Inflammatory macrophage treated with lipopolysaccharide for 1 hour (primary cell): ENCODE results near the gene PHF19.
A peak's percentile ranks its signal among the peaks of the same experiment; 100 is the strongest.

Experiments used
- DNase-seq, 2 donors: peaks; one replicate each; pipeline ENCODE4 v3.0.0-alpha.2; 2020 to 2022

PHF19 gene

GRCh38 chr9:120876842-120877240 lies at the start of gene PHF19:
PHF19 (minus strand) TSS chr9:120877188; CDS start chr9:120874741, 2,447 bp downstream.
- DNase-seq: no peak

GRCh38 chr9:120926397-120926928 lies 49.5 kb upstream of the PHF19 start, which contains the start of gene TRAF1:
TRAF1 (minus strand) TSS chr9:120926796; CDS start chr9:120926075, 721 bp downstream.
- DNase-seq: peak; percentile 82 to 95

GRCh38 chr9:120925535-120926396 lies 48.8 kb upstream of the PHF19 start:
- DNase-seq: peak; percentile 97 to 100

GRCh38 chr9:120924698-120925534 lies 47.9 kb upstream of the PHF19 start:
- peak in 1 of 2 donors; percentile 30 for DNase-seq

GRCh38 chr9:120923620-120924328 lies 46.8 kb upstream of the PHF19 start:
- no peak for DNase-seq

- no peak for DNase-seq
These were observed 45.6 kb upstream of the PHF19 start for GRCh38 chr9:120922404-120923195.

GRCh38 chr9:120921661-120922181 lies 44.7 kb upstream of the PHF19 start:
- peak; percentile 47 to 60 for DNase-seq

- DNase-seq: peak; percentile 85 to 95
These were observed 43.8 kb upstream of the PHF19 start for GRCh38 chr9:120920806-120921178.

GRCh38 chr9:120919843-120920805 lies 43.1 kb upstream of the PHF19 start:
- DNase-seq: peak in 1 of 2 donors; percentile 40

- peak; percentile 48 to 77 for DNase-seq
These were observed 42.2 kb upstream of the PHF19 start for GRCh38 chr9:120918931-120919842.

GRCh38 chr9:120917929-120918762 lies 41.2 kb upstream of the PHF19 start:
- DNase-seq: peak in 1 of 2 donors; percentile 60

GRCh38 chr9:120916991-120917880 lies 40.2 kb upstream of the PHF19 start:
- DNase-seq: no peak

GRCh38 chr9:120916588-120916987 lies 39.6 kb upstream of the PHF19 start:
- no peak for DNase-seq

- DNase-seq: no peak
These were observed 39.0 kb upstream of the PHF19 start for GRCh38 chr9:120915854-120916470.

GRCh38 chr9:120914953-120915352 lies 38.0 kb upstream of the PHF19 start:
- DNase-seq: no peak

GRCh38 chr9:120914396-120914795 lies 37.4 kb upstream of the PHF19 start:
- no peak for DNase-seq
